Skeletal muscle satellite cell (primary cell): Measurements from ENCODE around the gene PPM1F. TPM values are rescaled to one million over a fixed set of nuclear protein-coding genes. Genes with fewer than 3 reads are reported as not detected.

Experiments used
- H3K27me3 ChIP-seq: 2 replicates; pipeline ENCODE4 v1.7.0; 2013; ENCODE audit warnings: low read length; ENCODE audit not compliant: control insufficient read depth, insufficient read depth
- H3K36me3 ChIP-seq: 2 replicates; pipeline ENCODE4 v1.7.0; 2013; ENCODE audit warnings: mild to moderate bottlenecking, control low read depth, low read length; ENCODE audit not compliant: insufficient read depth
- H3K4me1 ChIP-seq: 2 replicates; pipeline ENCODE4 v1.7.0; 2013; ENCODE audit warnings: low read length; ENCODE audit not compliant: control insufficient read depth, insufficient read depth
- H3K4me2 ChIP-seq: 2 replicates; pipeline ENCODE4 v1.7.0; 2013; ENCODE audit warnings: mild to moderate bottlenecking, low read length
- H3K4me3 ChIP-seq: 2 replicates; pipeline ENCODE4 v1.7.0; 2013; ENCODE audit warnings: low read length
- H3K9ac ChIP-seq: 2 replicates; pipeline ENCODE4 v1.7.0; 2013; ENCODE audit warnings: mild to moderate bottlenecking, low read depth, low read length, moderate library complexity
- H3K9me3 ChIP-seq: replicated peaks from 2 replicates; pipeline ENCODE4 v1.7.0; 2013; ENCODE audit warnings: mild to moderate bottlenecking, control low read depth, low read length
- total RNA-seq: library from RNA; depleted of rRNA; stranded (reverse); fragments of >200 nt; gene quantifications from 2 replicates; pipeline ENCODE4 v1.2.3, GENCODE V29; 2012; rRNA removed

PPM1F gene, protein sequence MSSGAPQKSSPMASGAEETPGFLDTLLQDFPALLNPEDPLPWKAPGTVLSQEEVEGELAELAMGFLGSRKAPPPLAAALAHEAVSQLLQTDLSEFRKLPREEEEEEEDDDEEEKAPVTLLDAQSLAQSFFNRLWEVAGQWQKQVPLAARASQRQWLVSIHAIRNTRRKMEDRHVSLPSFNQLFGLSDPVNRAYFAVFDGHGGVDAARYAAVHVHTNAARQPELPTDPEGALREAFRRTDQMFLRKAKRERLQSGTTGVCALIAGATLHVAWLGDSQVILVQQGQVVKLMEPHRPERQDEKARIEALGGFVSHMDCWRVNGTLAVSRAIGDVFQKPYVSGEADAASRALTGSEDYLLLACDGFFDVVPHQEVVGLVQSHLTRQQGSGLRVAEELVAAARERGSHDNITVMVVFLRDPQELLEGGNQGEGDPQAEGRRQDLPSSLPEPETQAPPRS
- 36.0 and 38.3 TPM in 2 replicates for total RNA-seq

DNA sequence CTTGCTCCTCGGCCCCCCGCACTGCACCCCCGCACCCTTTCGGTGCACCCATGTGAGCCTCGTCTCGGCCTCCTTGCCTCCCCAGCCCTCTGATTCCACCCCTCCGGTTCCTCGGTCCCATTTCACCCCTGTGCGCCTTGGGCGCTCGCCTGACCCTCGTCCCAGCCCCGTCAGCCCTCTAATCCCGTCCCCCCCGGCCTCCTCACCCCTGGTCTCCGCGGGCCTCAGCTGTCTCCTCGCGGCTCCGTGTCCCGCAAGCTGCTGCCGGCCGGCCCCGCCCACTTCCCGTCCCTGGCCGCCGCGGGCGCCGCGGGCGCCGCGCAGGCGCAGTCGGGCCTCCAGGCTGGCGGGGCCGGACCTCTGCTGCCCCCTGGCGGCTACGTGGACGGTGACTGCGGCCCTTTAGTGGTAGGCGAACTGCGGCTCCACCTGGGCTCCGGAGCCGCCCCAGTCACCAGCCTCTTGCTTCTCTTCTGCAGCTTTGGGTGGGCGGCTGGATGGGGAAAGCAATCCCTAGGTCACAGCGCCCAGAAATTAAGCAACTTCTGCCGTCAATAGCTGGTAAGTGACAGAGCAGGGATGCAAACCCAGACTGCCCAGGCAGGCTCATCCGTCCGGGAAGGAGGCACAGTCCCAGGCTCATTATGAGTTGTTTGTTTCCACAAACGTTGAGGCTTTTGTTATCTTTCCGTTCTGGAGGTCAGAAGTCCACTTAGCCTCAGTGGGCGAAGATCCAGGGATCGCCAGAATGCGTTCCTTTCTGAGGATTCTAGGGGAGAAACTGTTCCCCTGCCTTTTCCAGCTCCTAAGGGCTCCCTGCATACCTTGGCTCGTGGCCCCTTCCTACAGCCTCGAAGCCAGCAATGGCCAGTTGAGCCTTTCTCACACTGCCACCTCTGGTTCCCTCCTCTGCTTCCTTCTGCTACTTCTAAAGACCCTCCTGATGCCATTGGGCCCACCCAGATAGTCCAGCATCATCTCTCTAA is at the start of gene PPM1F:
PPM1F (minus strand) TSS at position 263 of the 986 bp plus-strand sequence. CDS start 6,800 bp downstream, outside the sequence.
- peak within 1 kb of the TSS; percentile 85 for H3K4me2 ChIP-seq
- peak within 1 kb of the TSS; percentile 84 for H3K9ac ChIP-seq
- H3K27me3 ChIP-seq, result no peaks in the 10 kb centered on the region
- peaks cover 28% of the 10 kb centered on the region for H3K4me1 ChIP-seq
- H3K9me3 ChIP-seq, result no peaks in the 10 kb centered on the region
- H3K36me3 ChIP-seq, result no peaks in the 10 kb centered on the region
- H3K4me3 ChIP-seq, result peak within 1 kb of the TSS; percentile 91

DNA sequence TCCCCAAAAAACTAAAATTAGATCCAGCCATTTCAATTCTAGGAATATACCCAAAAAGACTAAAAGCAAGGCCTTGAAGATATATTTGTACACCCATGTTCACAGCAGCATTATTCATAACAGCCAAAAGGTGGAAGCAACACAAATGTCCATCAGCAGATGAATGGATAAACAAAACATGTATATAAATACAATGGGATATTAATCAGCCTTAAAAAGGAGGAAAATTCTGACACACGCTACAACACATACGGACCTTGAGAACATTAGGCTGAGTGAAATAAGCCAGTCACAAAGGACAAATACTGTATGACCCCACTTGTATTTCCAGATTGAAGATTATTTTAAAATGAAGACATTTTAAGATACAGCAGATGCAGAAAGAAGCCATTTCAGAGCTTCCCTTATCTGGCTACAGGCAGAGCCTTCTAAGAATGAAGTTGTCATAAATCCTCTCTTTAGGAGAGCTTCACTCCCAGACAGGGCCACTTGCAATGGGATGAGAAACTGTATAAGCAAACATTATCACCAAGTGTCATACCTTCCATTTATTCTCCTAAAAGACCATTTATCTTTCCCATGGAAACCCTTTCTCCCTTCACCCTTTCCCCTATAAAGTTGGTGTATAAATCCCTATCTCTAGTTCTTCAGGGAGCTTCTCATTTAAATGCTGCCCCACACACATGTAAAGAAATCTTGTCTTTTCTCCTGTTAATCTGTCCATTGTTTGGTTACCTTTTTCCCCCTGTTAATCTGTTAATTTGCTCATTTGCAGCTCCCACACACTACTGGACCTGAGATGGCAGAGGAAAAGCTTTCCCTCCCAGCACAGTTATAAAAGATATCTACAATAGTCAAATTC is 49.2 kb upstream of the PPM1F start:
- no peaks in the 10 kb centered on the region for H3K36me3 ChIP-seq
- peaks cover 56% of the 10 kb centered on the region for H3K27me3 ChIP-seq
- no peak overlapping the region for H3K4me2 ChIP-seq
- H3K4me3 ChIP-seq, result no peak overlapping the region
- no peaks in the 10 kb centered on the region for H3K4me1 ChIP-seq
- no peaks in the 10 kb centered on the region for H3K9me3 ChIP-seq
- H3K9ac ChIP-seq, result no peak overlapping the region

DNA sequence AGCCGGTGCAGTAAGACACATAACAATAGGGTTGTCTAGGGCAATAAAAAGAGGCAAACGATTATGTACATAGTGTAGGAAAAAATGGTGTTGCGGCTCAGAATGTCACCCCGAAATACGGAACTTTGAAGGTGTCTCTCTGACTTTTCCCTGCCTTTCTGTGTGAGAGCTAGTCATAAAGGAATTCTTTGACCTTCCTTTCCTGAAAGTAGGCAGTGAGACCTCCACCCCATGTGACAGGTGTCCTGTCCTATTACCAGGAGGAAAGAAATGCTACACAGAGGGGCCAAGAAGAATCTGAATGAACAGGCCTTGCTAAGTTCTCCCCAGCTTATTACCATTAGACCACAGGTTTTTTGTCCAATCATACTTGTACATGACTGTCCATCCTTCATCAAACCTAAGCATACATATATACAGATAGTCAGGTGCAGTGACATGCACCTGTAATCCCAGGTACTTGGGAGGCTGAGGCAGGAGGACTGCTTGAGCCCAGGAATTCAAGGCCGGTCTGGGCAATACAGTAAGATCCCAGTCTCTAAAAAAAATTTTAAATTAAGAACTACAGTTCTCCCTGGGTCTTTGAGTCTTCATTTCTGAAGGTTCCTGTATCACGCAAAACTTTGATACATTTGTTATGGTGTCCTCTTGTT is 46.1 kb upstream of the PPM1F start:
- H3K4me3 ChIP-seq, result no peak overlapping the region

DNA sequence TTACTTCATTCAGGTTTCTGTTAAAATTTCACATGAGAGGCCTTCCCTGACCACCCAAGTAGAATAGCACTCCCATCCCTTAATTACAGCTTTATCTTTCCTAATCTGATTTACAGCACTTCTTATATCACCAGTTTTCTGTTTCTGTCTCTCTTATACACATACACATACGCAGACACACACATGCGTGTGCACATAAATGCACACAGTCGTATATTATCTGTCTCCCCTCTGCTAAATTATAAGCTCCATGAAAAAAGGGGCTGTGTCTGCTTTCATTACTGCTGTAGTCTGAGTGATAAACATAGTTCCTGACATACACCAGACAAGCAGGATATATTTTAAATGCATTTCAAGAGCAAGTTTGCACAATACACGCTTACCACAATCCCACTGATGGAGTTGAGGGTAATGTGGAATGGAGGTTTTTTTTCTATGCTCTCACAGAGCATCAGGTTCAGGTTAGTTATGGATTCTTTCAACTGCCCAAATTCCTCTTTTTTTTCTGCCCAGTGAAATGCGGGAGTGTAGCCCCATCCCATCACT is 43.6 kb upstream of the PPM1F start:
- no peak overlapping the region for H3K9ac ChIP-seq
- H3K4me3 ChIP-seq, result no peak overlapping the region
- H3K9me3 ChIP-seq, result no peaks in the 10 kb centered on the region
- no peaks in the 10 kb centered on the region for H3K36me3 ChIP-seq
- H3K4me1 ChIP-seq, result no peaks in the 10 kb centered on the region
- peaks cover 51% of the 10 kb centered on the region for H3K27me3 ChIP-seq
- H3K4me2 ChIP-seq, result no peak overlapping the region

More for the DNA sequence above, 46.1 kb upstream of the PPM1F start:
- Histone ChIP-seq H3K4me2 (no peak overlapping the region), H3K4me1 (no peaks in the 10 kb centered on the region), H3K36me3 (no peaks in the 10 kb centered on the region), H3K9me3 (no peaks in the 10 kb centered on the region), H3K9ac (no peak overlapping the region), H3K27me3 (peaks cover 62% of the 10 kb centered on the region)

DNA sequence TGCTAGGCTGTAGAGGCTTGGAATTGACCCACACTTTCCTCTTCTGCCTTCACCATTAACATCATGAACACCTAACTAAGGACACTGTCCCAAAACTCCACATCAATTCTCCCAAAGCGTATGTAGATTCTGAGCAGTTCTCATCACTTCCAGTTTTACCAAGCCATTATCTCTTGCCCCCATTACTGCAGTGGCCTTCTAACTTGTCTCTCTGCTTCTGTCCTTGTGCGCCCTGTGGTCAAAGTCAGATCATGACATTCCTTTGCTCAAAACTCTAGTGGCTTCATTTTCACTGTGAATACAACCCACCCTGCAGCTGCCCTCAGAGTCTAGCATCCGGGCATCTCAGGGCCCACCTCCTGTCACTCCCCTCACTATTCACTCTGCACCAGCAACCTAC is 43.0 kb upstream of the PPM1F start:
- no peak overlapping the region for H3K4me3 ChIP-seq

DNA sequence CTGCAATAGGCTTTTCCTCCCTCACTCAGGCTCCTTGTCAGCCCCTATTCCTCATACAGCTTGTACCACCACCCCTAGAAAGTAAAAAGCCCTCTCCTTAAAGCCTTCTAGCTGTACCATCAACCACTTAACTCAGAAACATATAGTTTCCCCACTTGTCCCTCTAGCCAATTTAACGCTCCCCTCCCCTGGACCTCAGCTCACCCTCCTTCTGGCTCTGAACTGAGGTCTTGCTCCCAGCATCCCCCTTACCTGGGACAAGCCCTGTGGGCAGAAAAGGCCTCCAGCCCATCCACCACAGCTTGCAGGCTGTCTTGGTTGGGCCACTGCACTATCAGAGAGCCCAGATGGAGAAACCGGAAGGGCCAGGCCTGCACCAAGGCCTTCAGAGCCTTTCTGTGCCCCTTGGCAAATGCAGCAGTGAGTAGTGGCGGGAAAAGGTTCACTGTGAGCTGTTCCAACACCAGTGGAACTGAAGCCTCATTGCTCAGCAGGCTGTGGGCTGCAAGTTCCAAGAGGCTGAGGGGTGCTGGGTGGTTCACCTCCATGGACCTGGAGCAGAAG is 42.3 kb upstream of the PPM1F start:
- Histone ChIP-seq H3K9me3 (no peaks in the 10 kb centered on the region), H3K4me2 (no peak overlapping the region), H3K27me3 (peaks cover 53% of the 10 kb centered on the region), H3K4me3 (no peak overlapping the region), H3K36me3 (no peaks in the 10 kb centered on the region), H3K9ac (no peak overlapping the region), H3K4me1 (peaks cover 3% of the 10 kb centered on the region)

More for the DNA sequence above, 43.0 kb upstream of the PPM1F start:
- H3K27me3 ChIP-seq, result peaks cover 51% of the 10 kb centered on the region
- H3K36me3 ChIP-seq, result no peaks in the 10 kb centered on the region
- no peak overlapping the region for H3K4me2 ChIP-seq
- no peaks in the 10 kb centered on the region for H3K9me3 ChIP-seq
- peaks cover 3% of the 10 kb centered on the region for H3K4me1 ChIP-seq
- H3K9ac ChIP-seq, result no peak overlapping the region

DNA sequence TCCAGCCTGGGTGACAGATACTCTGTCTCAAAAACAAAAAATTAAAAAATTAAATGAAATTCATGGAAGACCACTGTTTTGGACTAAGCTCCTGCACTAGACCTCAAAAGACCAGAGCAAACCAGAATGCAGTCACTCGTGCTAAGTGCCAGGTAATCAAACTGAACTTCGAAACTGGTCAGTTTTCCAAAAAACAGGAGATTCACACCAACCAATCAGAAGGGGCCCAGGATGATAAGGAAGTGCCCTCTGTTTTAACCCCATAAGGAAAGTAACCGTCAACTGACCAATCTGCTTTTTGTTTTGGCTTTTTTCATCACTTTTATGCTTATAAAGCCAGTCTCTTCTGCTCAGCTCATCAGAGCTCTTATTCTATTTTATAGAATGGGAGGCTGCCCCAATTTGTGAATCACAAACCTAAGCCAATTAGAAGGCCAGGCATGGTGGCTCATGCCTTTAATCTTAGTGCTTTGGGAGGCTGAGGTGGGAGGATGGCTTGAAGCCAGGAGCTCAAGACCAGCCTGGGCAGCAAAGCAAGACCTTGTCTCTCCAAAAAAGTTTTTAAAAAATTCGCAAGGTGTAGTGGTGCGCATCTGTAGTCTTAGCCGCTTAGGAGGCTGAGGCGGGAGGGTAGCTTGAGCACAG is 40.1 kb upstream of the PPM1F start:
- Histone ChIP-seq H3K27me3 (peaks cover 60% of the 10 kb centered on the region), H3K9ac (no peak overlapping the region), H3K4me2 (no peak overlapping the region), H3K4me1 (peaks cover 3% of the 10 kb centered on the region), H3K4me3 (no peak overlapping the region), H3K36me3 (no peaks in the 10 kb centered on the region), H3K9me3 (no peaks in the 10 kb centered on the region)

DNA sequence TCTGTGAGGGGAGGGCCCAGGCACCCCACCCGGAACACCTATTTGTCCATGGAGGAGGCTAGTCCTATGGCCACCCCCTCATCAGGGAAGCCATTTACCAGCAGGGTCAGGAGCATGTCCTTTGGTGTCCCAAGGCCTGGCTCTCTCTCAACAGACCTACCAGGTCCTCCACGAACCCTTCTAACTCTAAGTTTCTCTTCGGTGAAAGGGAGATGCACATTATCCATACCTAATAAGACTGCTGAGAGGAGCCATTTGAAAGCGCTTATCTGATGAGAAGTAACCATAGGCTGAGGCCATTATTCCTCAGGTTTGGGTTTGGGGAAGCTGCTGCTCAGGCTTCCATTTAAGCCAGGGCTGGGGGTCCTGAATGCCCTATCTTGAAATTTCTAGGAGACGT is 39.1 kb upstream of the PPM1F start:
- Histone ChIP-seq H3K27me3 (peaks cover 58% of the 10 kb centered on the region), H3K4me1 (peaks cover 3% of the 10 kb centered on the region), H3K4me2 (no peak overlapping the region), H3K9ac (no peak overlapping the region), H3K36me3 (no peaks in the 10 kb centered on the region), H3K4me3 (no peak overlapping the region), H3K9me3 (no peaks in the 10 kb centered on the region)

DNA sequence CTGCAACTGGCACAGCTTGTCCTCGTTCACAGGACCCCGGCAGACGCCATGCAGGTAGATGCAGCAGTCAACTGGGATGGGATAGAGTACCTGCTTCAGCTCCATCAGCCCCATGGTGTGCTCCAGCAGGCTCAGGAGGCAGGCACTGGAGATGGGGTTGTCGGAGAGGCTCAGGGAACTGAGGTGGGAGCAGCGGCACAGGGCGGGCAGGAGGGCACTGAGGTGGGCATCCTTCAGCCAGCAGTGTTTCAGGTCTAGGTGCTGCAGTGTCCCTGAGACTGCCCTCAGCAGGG is 38.6 kb upstream of the PPM1F start:
- no peak overlapping the region for H3K9ac ChIP-seq
- no peaks in the 10 kb centered on the region for H3K36me3 ChIP-seq
- H3K4me3 ChIP-seq, result no peak overlapping the region
- peaks cover 3% of the 10 kb centered on the region for H3K4me1 ChIP-seq
- H3K27me3 ChIP-seq, result peaks cover 53% of the 10 kb centered on the region
- H3K4me2 ChIP-seq, result no peak overlapping the region
- H3K9me3 ChIP-seq, result no peaks in the 10 kb centered on the region
